ENCODE data around the gene RAP1A.
"Not testable (repeated sequence)": the region's sequence is repeated elsewhere in the genome, so short reads cannot be mapped to it uniquely, and the experiment has no call there.

Gene RAP1A

DNA sequence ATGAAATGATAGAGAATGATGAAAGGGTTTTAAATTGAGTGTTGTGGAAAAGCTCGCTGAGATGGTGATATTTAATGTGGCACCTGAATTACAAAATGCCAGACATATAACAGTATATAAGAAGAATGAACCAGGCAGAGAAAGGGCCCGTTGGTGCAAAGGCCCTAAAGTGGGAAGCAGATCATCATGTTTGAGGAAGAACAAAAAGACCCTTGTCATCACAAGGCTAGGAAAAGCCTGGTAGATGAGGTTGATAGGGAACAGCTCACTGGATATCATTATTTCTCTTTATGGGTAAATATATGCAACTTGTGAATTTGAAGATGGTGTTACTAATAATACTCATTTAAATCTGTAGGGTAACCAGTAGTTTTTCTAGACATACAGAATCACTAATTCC is 11.0 kb downstream of the RAP1A start:
- no peak for DNase-seq

DNA sequence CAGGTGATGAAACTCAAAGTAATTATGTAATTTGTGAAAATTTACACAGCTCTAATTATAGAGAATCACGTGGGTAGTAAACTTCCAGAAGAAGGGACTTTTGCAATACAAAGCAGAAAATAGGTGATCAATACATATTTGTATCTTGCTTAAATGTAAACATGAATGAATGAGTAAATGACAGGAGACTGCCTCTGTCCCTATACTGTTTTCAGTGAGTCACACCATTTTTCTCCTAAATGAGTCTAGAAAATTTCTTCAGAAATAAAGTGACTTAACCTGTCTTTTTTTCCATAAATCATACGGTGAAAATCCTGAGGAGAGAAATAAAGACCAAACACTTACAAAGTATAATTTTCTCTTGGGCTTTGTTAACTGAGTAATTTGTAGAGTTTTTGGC is 11.9 kb downstream of the RAP1A start:
- no peak for DNase-seq

DNA sequence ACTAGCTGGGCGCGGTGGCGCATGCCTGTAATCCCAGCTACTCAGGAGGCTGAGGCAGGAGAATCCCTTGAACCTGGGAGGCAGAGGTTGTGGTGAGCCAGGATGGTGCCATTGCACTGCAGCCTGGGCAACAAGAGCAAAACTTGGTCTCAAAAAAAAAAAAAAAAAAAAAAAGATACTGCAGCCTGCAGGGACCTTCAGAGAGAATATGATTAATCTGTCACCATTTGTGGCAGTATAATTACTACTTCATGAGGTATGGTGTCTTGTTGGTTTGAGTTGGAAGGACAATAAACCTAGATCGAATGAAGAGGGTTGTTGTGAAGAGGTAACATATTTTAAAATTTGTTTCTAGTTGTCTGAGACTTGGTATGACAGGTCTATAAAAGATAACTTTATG is 13.2 kb downstream of the RAP1A start:
- not testable (repeated sequence) for DNase-seq

DNA sequence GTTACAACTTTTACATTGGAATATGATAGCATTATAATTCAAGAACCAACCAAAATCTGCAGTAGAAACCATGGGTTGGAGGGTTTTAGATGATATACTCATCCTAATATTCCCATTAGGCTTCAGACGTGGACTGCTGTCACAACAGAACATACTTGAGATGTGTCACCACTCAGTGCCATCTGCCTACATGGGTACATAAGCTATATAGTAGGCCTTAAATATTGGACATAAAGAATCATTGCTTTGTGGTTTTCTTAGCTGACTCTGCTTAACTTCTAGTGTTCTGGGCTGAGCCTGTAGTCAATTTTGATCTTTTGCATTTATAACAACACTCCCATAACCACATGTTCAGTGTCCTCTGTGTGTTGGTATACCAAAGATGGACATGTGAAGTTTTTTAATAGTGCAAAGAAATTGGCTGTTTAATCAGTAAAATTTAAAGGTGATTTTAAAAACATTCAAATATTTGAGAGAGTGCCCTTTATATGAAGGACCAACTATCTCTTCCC is 14.2 kb downstream of the RAP1A start:
- DNase-seq, result no peak

DNA sequence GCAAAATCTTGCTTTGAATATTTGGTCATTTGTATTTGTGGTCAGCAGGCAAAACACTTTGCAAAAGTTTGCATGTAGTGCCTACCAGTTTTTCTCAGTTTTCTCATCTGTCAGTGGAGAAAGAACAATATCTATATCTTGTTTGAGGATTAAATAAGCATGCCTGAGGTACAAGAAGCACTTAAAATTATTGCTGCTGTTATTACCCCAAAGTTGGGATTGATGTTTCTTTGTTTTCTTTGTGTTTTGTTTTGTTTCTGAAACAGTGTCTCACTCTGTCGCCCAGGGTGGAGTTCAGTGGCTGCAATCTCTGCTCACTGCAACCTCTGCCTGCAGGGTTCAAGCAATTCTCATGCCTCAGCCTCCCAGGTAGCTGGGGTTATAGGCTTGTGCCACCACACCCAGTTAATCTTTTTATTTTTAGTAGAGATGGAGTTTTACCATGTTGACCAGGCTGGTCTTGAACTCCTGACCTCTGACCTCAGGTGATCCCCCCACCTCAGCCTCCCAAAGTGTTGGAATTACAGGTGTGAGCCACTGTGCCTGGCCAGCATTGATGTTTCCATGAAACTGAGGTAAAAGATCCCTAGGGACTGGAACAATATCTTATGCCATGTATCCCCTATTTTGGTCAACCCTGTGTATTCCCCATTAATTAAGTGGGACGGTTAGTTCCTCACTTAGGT is 15.9 kb downstream of the RAP1A start:
- no peak for DNase-seq

DNA sequence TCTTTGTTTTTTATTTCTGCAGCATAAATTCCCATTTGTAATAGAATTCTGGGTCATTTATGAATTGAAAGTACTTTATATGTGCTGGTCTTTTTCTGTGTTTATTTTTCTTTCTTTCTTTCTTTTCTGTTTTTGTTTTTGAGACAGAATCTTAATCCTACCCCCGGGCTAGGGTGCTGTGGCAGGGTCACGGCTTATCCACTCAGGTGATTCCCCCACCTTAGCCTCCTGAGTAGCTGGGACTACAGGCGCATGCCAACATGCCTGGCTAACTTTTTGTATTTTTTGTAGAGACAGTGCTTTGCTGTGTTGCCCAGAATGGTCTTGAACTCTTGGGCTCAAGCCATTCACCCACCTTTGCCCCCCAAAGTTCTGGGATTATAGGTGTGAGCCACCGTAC is 18.7 kb downstream of the RAP1A start:
- DNase-seq, result no peak

DNA sequence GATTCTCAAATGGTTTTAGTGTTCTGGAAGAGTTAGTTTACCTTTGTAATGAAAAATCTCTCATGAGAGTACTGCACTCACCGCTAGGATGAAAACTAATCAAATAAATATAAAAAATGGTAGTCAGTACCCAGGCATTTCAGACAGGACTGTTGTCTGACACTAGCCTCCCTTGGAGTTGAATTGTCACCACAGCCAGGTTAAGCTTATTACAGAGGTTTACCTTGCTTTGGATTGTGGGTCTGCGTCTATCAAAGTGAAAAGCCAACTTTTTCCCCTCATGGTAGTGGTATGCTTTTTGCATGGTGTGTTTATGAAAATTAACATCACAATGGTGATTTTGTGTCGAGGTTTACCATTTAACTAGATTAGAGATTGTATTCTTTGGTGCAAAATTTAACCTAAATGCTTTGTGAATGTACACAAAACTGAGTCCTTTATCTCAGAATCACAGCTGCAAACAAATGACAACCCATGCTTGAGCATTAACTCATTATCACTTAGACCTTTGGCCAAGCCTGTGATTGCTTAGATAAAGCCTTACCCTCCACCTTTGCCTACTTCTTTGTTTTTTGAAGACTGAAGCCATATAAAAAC is 20.1 kb downstream of the RAP1A start:
- no peak for DNase-seq

DNA sequence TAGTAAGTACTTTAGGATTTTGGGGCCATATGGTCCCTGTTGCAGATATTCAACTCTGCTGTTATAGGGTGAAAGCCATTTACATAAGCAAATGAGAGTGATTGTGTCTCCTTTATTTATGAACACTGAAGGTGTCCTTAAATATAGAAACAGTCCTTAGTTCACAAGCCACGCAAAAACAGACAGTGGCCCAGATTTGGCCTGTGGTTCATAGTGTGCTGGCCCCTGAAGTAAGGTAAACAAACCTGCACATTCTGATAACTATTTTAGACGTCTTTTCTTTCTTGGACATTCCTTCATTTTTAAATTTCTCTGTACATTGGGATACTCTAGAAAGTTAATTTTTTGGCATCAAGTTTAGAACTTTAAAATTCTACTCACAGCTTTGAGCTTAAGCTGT is 23.5 kb downstream of the RAP1A start:
- no peak for DNase-seq

DNA sequence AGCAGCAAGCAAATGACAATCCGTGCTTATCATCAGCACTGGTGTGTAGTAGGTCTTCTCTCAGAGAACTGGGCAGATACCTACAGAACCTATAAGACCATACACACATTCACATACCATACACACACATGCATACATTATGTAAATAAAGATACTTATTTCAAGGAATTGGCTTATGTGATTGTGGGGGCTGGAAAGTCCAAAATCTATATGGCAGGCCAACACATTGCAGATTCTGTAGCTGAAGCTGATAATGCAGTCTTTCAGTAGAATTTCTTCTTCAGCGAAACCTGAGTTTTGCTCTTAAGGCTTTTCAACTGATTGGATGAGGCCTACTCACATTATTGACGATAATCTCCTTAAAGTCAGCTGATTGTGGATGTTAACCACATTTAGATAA is 24.1 kb downstream of the RAP1A start:
- no peak for DNase-seq

DNA sequence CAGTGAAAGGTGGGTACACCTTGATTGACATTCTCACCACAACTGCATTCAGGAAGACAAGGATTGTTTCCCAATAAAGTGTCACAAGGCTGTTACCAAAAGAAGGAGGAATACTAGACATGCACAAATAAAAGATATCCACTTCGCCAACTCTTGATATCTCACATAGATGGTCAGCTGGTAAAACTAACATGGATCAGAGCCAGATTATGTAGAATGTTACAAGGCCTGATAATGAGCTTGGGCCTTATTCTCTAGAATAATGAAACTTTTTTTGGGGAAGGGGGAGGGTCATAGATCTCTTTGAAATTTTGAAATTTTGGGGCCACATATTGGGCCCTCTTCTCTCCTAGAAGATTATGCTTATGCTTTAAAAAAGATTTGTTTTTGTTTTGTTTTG is 24.9 kb downstream of the RAP1A start:
- no peak for DNase-seq

DNA sequence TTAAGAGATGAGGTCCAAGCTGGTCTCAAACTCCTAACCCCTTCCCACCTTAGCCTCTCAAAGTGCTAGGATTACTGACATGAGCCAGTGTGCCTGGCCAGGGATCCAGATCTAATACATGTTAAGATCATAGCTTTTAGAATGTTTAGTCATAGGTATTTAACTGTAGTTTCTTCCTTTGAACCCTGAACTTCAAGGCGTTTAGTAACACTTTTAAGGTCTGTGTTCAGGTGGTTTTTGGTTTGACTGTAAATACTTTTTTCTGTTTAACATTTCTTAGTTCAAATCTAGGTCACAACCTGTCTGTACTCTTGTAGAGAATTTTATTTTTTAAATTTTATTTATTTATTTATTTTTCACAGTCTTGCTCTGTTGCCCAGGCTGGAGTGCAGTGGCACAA is 28.1 kb downstream of the RAP1A start:
- no peak for DNase-seq

DNA sequence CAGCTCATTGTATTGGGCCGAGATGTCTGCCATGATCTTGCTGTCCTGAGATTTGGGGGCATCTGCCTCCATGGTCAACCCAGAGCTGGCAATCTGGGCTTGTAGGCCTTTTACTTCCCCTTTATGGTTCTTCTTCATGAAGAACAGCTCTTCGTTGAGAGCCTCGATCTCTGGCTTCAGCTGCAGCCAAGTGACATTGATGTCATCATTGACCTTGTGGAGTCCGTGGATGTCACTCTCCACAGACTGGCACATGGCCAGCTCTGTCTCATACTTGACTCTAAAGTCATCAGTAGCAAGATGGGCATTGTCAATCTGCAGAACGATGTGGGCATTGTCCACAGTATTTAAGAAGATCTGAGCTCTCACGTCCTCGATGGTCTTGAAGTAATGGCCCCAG is 29.2 kb downstream of the RAP1A start:
- no peak for DNase-seq

DNA sequence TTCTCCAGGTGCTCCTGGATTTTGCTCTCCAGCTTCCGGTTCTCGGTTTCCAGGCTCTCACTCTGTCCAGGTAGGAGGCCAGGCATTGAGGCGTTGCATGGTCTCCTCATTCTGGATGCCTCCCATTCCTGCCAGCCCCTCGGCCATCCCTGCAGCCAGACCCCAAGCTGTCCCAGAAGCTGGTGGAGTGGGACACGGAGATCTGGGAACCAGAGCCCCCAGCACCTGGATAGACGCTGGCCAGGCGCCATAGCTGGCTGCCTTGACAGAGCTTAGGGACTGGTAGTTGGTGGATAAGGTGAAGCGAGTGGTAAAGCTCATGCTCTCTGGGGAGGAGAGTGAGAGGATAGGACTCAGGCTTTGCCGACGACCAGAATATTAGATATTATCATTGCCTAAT is 29.6 kb downstream of the RAP1A start:
- DNase-seq, result no peak

DNA sequence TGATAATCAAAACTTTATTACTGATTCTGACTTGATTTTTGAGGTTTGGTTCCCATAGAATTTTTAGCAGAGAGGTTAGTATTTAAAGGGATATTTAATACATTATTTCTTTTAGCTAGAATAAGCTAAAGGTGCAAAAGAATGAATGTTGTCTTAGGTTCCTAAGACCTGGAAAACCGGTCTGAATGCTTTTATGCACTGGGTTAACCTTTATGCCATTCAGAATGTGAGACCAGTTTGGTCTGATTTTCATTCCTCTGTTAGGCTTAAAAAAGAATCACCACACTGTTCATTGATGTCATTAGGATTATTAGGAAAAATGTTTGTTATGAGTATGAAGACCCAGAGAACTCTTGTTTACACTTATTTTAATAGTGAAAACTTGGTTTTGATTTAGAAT is 30.1 kb downstream of the RAP1A start:
- no peak for DNase-seq

DNA sequence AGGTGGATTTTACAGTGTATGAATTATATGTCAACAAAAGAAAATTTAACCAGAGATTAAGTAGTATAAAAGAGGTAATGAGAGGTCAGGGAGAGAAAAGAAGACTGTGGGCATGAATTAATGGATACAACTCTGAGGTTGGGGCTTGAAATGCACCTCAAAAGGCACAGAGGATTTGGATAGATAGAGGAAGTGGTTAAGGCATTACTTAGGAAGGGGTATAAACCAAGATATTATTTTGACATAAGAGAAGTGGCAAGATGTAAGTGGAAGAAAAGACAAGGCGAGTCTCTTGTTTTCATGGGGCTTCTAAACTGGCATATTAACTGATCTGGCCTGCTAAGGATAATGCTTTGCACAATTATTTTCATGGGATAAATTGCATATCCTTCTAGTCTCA is 34.1 kb downstream of the RAP1A start:
- no peak for DNase-seq

DNA sequence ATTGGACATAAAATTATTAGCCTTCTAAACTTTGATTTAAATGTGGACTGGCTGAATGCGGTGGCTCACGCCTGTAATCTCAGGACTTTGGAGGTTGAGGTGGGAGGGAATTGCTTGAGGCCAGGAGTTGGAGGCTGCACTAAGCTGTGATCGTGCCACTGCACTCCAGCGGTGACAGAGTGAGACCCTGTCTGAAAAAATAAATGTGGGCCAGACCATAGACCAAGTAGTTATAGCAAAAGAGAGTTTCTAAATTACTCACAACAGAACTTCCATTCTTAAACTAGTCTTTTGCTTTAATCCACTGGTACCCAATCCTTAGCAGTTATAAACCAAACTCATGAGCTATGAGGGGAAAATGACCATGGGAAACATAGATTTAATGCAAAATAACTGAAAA is 35.2 kb downstream of the RAP1A start:
- no peak for DNase-seq

DNA sequence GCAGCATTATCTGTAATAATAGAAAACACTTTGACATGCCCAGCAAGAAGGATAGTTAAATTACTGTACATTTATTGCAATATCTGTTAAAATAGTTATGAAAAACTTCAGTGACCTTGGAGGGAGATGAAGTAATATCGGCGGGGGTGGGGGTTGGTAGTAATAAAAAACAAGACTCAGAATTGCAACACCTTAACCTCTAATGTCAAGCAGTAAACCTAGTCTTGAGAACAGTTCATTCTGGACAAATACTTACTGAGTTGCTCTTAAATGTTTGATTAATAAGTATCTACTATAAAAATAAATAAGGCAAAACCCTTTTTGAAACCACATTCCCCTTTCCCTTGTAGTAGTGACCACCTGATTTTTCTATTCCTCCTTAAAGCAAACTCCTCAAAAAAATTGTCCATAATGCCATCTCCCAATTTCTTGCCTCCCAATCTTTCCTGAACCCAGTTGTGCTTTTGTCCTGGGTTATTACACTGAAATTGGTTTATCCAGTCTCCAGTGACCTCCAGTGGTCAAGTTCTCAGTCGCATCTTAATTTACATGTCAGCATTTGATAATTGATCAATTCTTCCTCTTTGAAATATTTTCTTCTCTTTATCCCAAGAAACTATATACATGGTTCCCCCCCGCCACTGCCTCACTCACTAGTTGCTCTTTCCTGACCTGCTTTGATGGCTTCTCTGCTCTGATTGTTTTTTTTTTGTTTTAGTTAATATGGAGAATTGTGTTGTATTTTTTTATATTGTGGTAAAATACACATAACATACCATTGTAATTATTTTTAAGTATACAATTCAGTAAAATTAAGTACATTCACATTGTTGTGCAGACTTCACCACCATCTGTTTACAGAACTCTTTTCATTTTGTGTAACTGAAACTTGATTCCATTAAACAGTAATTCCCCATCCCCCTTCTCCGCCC is 36.8 kb downstream of the RAP1A start:
- peak; percentile 62 for DNase-seq

DNA sequence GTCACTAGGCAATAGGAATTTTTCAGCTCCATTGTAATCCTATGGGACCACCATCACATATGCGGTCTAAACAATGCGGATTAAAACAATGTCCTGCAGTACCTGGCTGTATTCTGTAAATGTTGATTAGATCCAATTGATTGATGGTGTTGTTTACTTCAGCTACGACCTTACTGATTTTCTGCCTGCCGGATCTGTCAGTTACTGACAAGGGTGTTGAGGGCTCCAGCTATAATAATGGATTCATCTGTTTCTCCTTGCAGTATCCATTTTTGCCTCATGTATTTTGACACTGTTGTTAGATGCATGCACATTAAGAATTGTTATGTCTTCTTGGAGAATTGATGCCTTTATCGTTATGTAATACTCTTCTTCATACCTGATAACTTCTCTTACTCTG is 39.0 kb downstream of the RAP1A start:
- DNase-seq, result no peak

DNA sequence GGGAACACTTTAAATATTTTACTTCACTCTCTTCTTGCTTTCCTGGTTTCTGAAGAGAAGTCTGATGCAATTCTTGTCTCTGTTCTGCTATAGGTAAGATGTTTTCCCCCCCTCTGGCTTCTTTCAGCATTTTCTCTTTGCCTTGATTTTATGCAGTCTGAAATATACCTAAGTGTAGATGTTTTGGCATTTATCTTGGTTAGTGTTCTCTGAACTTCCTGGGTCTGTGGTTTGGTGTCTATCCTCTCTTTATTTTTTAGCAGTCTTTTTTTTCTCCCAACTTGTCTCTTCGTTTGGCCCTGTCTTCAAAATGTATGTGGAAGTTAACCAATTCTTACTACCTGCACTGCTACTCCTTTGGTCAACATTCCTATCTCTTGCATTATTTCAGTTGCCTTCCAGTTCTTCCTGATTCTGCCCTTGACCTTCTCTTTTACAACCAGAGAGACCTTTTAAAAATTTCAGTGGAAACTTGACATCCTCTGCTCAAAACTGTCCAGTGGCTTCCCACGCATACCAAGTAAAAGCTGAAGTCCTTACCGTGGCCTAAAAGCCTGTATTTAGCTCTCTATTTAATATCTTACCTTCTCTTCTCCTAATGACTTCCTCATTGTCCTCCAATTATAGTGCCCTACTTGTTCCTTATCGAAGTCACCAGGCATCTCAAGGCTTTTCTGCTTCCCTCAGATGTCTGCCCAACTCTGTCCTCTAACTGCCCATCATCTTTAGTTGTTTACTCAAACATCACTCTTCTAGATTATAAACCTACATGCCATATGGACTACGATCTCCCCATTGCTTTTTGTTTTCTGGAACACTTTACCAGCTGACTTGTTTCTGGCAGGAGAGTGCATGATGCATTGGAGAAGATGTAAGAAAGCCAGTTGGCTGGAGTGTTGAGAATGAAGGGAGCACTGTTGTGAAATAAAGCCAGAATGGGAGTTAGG is 40.9 kb downstream of the RAP1A start:
- peak; percentile 17 for DNase-seq

DNA sequence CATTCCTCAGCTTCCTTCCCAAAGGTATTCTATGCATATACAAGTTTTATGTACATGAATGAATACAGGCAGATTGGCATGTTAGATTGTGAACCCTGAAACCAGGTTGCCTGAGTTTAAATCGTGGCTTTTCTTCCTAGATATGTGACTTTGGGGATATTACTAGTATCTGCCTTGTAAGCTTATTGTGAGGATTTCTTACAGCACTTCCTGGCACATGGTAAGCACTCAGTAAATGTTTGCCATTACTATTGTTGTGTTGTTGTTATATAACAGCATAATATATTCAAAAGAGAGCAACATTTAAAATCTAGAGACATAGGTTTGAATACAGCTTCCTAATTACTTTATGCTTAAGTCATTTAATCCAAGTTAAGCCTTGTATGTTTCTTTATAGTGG is 45.1 kb downstream of the RAP1A start:
- no peak for DNase-seq

DNA sequence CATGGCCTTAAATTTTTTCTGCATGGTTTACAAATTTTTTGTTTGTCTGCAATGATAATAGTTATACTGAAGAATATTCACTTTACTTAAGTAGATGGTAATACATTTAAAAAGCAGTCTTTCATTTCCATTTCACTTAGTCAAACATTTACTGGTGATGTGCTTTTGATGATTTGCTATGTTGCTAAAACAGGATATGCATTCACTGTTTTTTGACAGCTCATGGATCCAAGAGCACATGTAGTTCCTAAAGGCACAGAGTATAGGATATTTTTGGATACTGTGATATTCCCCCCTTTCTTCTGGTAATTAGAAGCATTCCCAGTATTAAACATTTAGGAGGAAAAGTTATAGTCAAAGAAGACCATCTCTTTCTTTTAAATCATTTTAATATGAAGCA is 45.9 kb downstream of the RAP1A start:
- no peak for DNase-seq

DNA sequence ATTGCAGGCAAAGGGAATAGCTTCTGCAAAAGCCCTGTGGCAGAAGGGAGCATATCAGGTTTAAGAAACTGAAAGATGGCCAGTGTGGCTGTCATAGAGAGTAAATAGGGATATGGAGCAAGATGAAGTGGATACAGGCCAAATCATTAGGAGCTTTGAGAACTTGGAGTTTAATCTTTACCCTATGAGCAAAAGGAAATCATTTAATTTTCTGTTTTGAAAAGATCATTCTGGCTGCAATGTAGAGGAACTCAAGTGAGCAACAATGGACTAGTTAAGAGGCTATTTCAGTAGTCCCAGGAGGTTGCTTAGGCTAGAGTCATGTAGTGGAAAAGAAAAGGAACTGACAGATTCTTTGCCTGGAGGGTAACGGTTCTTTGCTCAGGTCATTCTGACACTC is 47.2 kb downstream of the RAP1A start:
- no peak for DNase-seq

DNA sequence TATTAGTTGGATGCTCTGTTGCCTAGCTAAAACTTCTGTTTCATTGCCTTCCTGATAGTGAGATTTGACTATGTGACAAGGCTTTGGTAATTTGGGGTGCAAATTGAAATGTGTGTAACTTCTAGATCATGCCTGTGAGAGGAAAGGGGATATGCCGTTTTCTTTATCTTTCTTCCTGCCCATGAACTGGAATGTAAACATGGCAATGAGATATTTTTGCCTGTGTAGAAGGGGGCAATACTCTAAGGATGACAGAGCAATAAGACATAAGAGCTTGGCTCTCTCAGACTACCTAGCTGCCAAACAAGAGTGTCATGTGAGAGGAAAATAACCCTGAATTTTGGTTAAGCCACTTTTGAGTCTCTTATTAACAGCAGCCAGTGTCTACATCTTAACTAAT is 49.7 kb downstream of the RAP1A start:
- no peak for DNase-seq
